ENCODE data around the gene ERCC1.
A peak's percentile ranks its signal among the peaks of the same experiment; 100 is the strongest.

Gene ERCC1

DNA sequence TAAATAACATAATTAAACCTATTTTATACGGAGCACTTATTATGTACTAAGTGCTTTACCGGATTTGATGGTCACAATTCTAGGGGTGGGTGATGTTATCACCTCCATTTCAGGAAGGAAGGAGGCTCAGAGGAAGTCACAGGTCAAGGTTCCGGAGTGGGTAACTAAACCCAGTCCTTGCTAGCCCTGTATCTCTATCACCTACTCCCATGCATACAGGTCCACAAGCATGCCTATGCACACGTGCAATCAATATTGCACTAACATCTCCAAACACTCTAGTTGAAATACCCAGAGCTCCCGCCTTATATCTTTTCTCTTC is 26.3 kb upstream of the ERCC1 start:
- Histone ChIP-seq H3K4me3 (ENCODE audit: insufficient read depth, low read length, poor library complexity, severe bottlenecking) (peak overlapping the region; percentile 55), H3K9ac (ENCODE audit: low read length) (peak overlapping the region; percentile 43; the same call in 1 of the 2 replicates), H3K79me2 (ENCODE audit: insufficient read depth, low read length) (no peaks in the 10 kb centered on the region), H3K9me3 (ENCODE audit: insufficient read depth, low read length) (no peaks in the 10 kb centered on the region), H4K20me1 (ENCODE audit: low read depth, low read length) (no peaks in the 10 kb centered on the region), H3K36me3 (ENCODE audit: low read length) (no peaks in the 10 kb centered on the region), H3K27me3 (ENCODE audit: low read length) (no peaks in the 10 kb centered on the region), H3K4me2 (ENCODE audit: low read depth, low read length, poor library complexity, severe bottlenecking) (peak overlapping the region; percentile 64), H3F3A (ENCODE audit: insufficient read depth) (peaks cover 9% of the 10 kb centered on the region; the same call in 1 of the 2 replicates), H2AFZ (ENCODE audit: low read depth, low read length, severe bottlenecking) (peak overlapping the region; percentile 1), H3K27ac (ENCODE audit: low read depth, low read length) (no peak overlapping the region), H3K9me2 (replicated peaks; ENCODE audit: insufficient read depth, low read length) (no peaks in the 10 kb centered on the region)
- TF ChIP-seq, protein P1, sequence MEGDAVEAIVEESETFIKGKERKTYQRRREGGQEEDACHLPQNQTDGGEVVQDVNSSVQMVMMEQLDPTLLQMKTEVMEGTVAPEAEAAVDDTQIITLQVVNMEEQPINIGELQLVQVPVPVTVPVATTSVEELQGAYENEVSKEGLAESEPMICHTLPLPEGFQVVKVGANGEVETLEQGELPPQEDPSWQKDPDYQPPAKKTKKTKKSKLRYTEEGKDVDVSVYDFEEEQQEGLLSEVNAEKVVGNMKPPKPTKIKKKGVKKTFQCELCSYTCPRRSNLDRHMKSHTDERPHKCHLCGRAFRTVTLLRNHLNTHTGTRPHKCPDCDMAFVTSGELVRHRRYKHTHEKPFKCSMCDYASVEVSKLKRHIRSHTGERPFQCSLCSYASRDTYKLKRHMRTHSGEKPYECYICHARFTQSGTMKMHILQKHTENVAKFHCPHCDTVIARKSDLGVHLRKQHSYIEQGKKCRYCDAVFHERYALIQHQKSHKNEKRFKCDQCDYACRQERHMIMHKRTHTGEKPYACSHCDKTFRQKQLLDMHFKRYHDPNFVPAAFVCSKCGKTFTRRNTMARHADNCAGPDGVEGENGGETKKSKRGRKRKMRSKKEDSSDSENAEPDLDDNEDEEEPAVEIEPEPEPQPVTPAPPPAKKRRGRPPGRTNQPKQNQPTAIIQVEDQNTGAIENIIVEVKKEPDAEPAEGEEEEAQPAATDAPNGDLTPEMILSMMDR (IDR thresholded peaks at IDR 0.05; ENCODE audit: insufficient read depth, low read length, poor library complexity, severe bottlenecking) = no peak
- no peak for TF ChIP-seq EZH2phosphoT487 (conservative IDR thresholded peaks at IDR 0.05; ENCODE audit: low read length)

DNA sequence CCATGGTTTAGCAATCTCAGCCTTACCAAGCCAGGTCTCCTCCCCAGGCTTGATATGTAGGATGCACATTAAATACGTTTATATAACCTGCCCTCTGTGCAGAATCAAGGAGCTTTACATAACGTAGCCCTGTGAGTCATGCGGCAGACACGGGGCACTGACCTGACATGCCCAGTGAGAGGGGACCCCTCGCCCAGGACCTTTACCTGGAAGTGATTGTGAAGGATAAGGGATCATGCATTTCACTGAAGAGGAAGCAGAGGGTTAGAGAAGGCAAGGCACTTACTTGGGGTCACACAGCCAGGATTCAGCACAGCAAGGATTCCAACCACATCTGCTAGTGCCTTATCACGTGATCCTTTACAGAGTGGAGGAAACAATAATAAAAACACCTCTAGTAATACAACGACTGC is 25.2 kb upstream of the ERCC1 start:
- Histone ChIP-seq H3K27ac (ENCODE audit: low read depth, low read length) (no peak overlapping the region), H3K9ac (ENCODE audit: low read length) (no peak overlapping the region), H3K36me3 (ENCODE audit: low read length) (no peaks in the 10 kb centered on the region), H3K4me2 (ENCODE audit: low read depth, low read length, poor library complexity, severe bottlenecking) (no peak overlapping the region), H3K9me2 (replicated peaks; ENCODE audit: insufficient read depth, low read length) (no peaks in the 10 kb centered on the region), H3K4me3 (ENCODE audit: insufficient read depth, low read length, poor library complexity, severe bottlenecking) (no peak overlapping the region), H3K9me3 (ENCODE audit: insufficient read depth, low read length) (no peaks in the 10 kb centered on the region), H3K27me3 (ENCODE audit: low read length) (no peaks in the 10 kb centered on the region), H2AFZ (ENCODE audit: low read depth, low read length, severe bottlenecking) (no peak overlapping the region), H3F3A (ENCODE audit: insufficient read depth) (peaks cover 9% of the 10 kb centered on the region; the same call in 1 of the 2 replicates), H3K79me2 (ENCODE audit: insufficient read depth, low read length) (no peaks in the 10 kb centered on the region), H4K20me1 (ENCODE audit: low read depth, low read length) (no peaks in the 10 kb centered on the region)
- TF ChIP-seq EZH2phosphoT487 (conservative IDR thresholded peaks at IDR 0.05; ENCODE audit: low read length) = no peak
- TF ChIP-seq, protein P1 (IDR thresholded peaks at IDR 0.05; ENCODE audit: insufficient read depth, low read length, poor library complexity, severe bottlenecking) = no peak

DNA sequence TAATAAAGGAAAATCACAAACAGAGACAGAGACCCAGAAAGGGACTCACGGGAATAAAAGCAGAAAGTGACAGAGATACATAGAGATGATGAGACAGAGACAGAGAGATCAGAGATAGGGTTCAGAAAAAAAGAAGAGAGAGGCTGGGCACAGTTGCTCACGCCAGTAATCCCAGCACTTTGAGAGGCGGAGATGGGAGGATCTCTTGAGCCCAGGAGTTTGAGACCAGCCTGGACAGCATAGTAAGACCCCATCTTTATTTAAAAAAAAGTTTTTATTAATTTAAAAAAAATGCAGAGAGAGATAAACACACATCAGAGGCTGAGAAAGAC is 24.7 kb upstream of the ERCC1 start:
- Histone ChIP-seq H3K9ac (ENCODE audit: low read length) (no peak overlapping the region), H3K36me3 (ENCODE audit: low read length) (no peaks in the 10 kb centered on the region), H4K20me1 (ENCODE audit: low read depth, low read length) (no peaks in the 10 kb centered on the region), H3K9me2 (replicated peaks; ENCODE audit: insufficient read depth, low read length) (no peaks in the 10 kb centered on the region), H3K27me3 (ENCODE audit: low read length) (no peaks in the 10 kb centered on the region), H3K4me2 (ENCODE audit: low read depth, low read length, poor library complexity, severe bottlenecking) (no peak overlapping the region), H3K9me3 (ENCODE audit: insufficient read depth, low read length) (no peaks in the 10 kb centered on the region), H3K27ac (ENCODE audit: low read depth, low read length) (no peak overlapping the region), H2AFZ (ENCODE audit: low read depth, low read length, severe bottlenecking) (no peak overlapping the region), H3K79me2 (ENCODE audit: insufficient read depth, low read length) (no peaks in the 10 kb centered on the region), H3K4me3 (ENCODE audit: insufficient read depth, low read length, poor library complexity, severe bottlenecking) (no peak overlapping the region), H3F3A (ENCODE audit: insufficient read depth) (peaks cover 9% of the 10 kb centered on the region; the same call in 1 of the 2 replicates)
- TF ChIP-seq EZH2phosphoT487 (conservative IDR thresholded peaks at IDR 0.05; ENCODE audit: low read length) = no peak
- TF ChIP-seq, protein P1 (IDR thresholded peaks at IDR 0.05; ENCODE audit: insufficient read depth, low read length, poor library complexity, severe bottlenecking) = no peak

DNA sequence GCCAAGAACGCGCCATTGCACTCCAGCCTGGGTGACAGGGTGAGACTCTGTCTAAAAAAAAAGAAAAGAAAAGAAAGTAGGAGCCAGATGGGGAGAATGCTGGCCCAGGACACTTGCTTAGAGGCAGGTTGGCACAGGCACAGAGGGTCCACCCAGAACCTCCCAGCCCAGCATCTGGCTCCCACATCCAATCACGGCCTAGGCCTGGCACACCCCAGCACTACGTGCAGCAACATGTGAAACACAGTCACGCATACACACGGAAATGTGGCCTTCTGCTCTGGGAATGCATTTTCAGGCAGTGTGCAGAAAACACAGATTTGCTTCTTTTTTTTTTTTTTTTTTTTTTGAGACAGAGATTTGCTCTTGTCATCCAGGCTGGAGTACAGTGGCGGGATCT is 23.2 kb upstream of the ERCC1 start:
- no peaks in the 10 kb centered on the region for H4K20me1 ChIP-seq (ENCODE audit: low read depth, low read length)
- H3K9ac ChIP-seq (ENCODE audit: low read length) = no peak overlapping the region
- H3K79me2 ChIP-seq (ENCODE audit: insufficient read depth, low read length) = no peaks in the 10 kb centered on the region
- no peaks in the 10 kb centered on the region for H3K27me3 ChIP-seq (ENCODE audit: low read length)
- H3K36me3 ChIP-seq (ENCODE audit: low read length) = no peaks in the 10 kb centered on the region
- peaks cover 9% of the 10 kb centered on the region for H3F3A ChIP-seq (ENCODE audit: insufficient read depth)
- H2AFZ ChIP-seq (ENCODE audit: low read depth, low read length, severe bottlenecking) = no peak overlapping the region
- H3K4me3 ChIP-seq (ENCODE audit: insufficient read depth, low read length, poor library complexity, severe bottlenecking) = no peak overlapping the region
- no peak overlapping the region for H3K4me2 ChIP-seq (ENCODE audit: low read depth, low read length, poor library complexity, severe bottlenecking)
- TF ChIP-seq, protein P1 (IDR thresholded peaks at IDR 0.05; ENCODE audit: insufficient read depth, low read length, poor library complexity, severe bottlenecking) = no peak
- no peak for TF ChIP-seq EZH2phosphoT487 (conservative IDR thresholded peaks at IDR 0.05; ENCODE audit: low read length)
- no peaks in the 10 kb centered on the region for H3K9me2 ChIP-seq (replicated peaks; ENCODE audit: insufficient read depth, low read length)
- no peak overlapping the region for H3K27ac ChIP-seq (ENCODE audit: low read depth, low read length)
- no peaks in the 10 kb centered on the region for H3K9me3 ChIP-seq (ENCODE audit: insufficient read depth, low read length)
